Esophagus muscularis mucosa (tissue), 4 donors: ENCODE results near the gene ELOB. TPM values are rescaled to one million over a fixed set of nuclear protein-coding genes. Genes with fewer than 3 reads are reported as not detected.

Source experiments
- DNase-seq: peaks from one replicate; pipeline ENCODE4 v3.0.0-alpha.2; 2017; ENCODE audit errors: extremely low spot score
- H3K27ac ChIP-seq, 4 donors: fragments of 200-600 bp; sonication (generic); replicated peaks in 1 of 4; 1 replicate in 3 of 4; 2 replicates in 1 of 4; pipeline ENCODE4 v1.5.1; 2016 to 2019; ENCODE audit warnings: mild to moderate bottlenecking in 1 of 4
- H3K27me3 ChIP-seq, 4 donors: fragments of 200-600 bp; sonication (generic); one replicate each; pipeline versions ENCODE4 v1.5.1 to v1.6.0; 2016 to 2019
- H3K36me3 ChIP-seq, 4 donors: fragments of 200-600 bp; sonication (generic); one replicate each; pipeline ENCODE4 v1.5.1; 2016 to 2019
- H3K4me1 ChIP-seq, 4 donors: fragments of 200-600 bp; sonication (generic); one replicate each; pipeline ENCODE4 v1.5.1; 2016 to 2019
- H3K4me3 ChIP-seq, 4 donors: fragments of 200-600 bp; sonication (generic); 1 replicate in 2 of 4; 2 replicates in 2 of 4; pipeline ENCODE4 v1.5.1; 2016 to 2019; ENCODE audit warnings: mild to moderate bottlenecking in 4 of 4, moderate library complexity in 1 of 4
- H3K9me3 ChIP-seq, 4 donors: fragments of 200-600 bp; sonication (generic); 1 replicate in 3 of 4; 2 replicates in 1 of 4; pipeline ENCODE4 v1.5.1; 2016 to 2019
- CTCF ChIP-seq, 3 experiments: fragments of 200-600 bp in 2 of 3; fragments of 450-650 bp in 1 of 3; sonication (generic) in 2 of 3; IDR thresholded peaks; one replicate each; pipeline ENCODE4 v1.5.1; 2017 to 2019; ENCODE audit warnings: antibody characterized with exemption in 3 of 3, mild to moderate bottlenecking in 2 of 3, moderate library complexity in 1 of 3
- EP300 ChIP-seq: sonication (generic); formaldehyde crosslinking; IDR thresholded peaks from one replicate; pipeline ENCODE4 v1.6.1; 2017; ENCODE audit warnings: antibody characterized with exemption
- POLR2A ChIP-seq: fragments of 450-650 bp; IDR thresholded peaks from one replicate; pipeline ENCODE4 v1.6.1; 2017; ENCODE audit warnings: antibody characterized with exemption, moderate library complexity, mild to moderate bottlenecking, low read depth
- POLR2AphosphoS5 ChIP-seq, 2 donors: sonication (generic); formaldehyde crosslinking; IDR thresholded peaks; one replicate each; pipeline ENCODE4 v1.6.1; 2017; ENCODE audit warnings: antibody characterized with exemption in 2 of 2
- WGBS: methylation state at CpG from one replicate; pipeline ENCODE4 v1.1.5; 2018; 5-methylcytosine and 5-hydroxymethylcytosine counted together
- intact Hi-C: fragments of 100-400 bp; cut with DNase I; formaldehyde crosslinking; loops from one replicate; pipeline ENCODE4 v1.15.1; 2023
- total RNA-seq, 4 donors: library from RNA; depleted of rRNA; stranded (reverse); fragments of >200 nt; gene quantifications; one replicate each; pipeline versions ENCODE4 v1.1.0 to v1.2.1, GENCODE V29; 2016

Gene ELOB
- 100 to 1,000 TPM; 199 to 229 (median 213) TPM for total RNA-seq

- H3K4me1 ChIP-seq, result peaks cover 24 to 48% (median 45%) of the 10 kb centered on the region in 4 donors
- H3K4me3 ChIP-seq, result peak within 1 kb of the TSS; percentile 84 to 93 (median 88)
- no peaks in the 10 kb centered on the region for H3K27me3 ChIP-seq
- H3K27ac ChIP-seq, result peak within 1 kb of the TSS; percentile 98 to 100 (median 99)
- H3K36me3 ChIP-seq, result peaks cover 0 to 30% (median 27%) of the 10 kb centered on the region in 4 donors
- TF ChIP-seq POLR2AphosphoS5 (IDR thresholded peaks at IDR 0.05) (peak; percentile 81 to 92), CTCF (IDR thresholded peaks at IDR 0.05) (no peak)
- peak; percentile 97 for DNase-seq
- WGBS, result under 1% methylated on average over 33 of the region's 70 CpGs
- H3K9me3 ChIP-seq, result no peaks in the 10 kb centered on the region
- intact Hi-C loops, result loop anchor here (10.0 kb wide), 1 partner anchor 147 kb away; no protein-coding TSS in a partner anchor
Measured at GRCh38 chr16:2777231-2777902, at the start of gene ELOB. ELOB (minus strand) TSS chr16:2777280; CDS start chr16:2777239, 41 bp downstream.

GRCh38 chr16:2825906-2826305 is 48.8 kb upstream of the ELOB start:
- peaks cover 0 to 64% (median 0%) of the 10 kb centered on the region in 4 donors for H3K27me3 ChIP-seq
- no peak overlapping the region for H3K27ac ChIP-seq
- no peaks in the 10 kb centered on the region for H3K9me3 ChIP-seq
- no peak for TF ChIP-seq EP300
- no peak for TF ChIP-seq POLR2A
- TF ChIP-seq CTCF (IDR thresholded peaks at IDR 0.05), result no peak
- no peak for TF ChIP-seq POLR2AphosphoS5 (IDR thresholded peaks at IDR 0.05)
- peaks cover 0 to 8% (median 0%) of the 10 kb centered on the region in 4 donors for H3K4me1 ChIP-seq
- H3K4me3 ChIP-seq, result no peak overlapping the region
- intact Hi-C loops, result no loop called here
- 81% methylated on average over 11 of the region's 11 CpGs for WGBS
- no peak for DNase-seq
- H3K36me3 ChIP-seq, result no peaks in the 10 kb centered on the region

- WGBS, result 90% methylated on average over 19 of the region's 26 CpGs
- DNase-seq, result no peak
- intact Hi-C loops, result no loop called here
Measured at GRCh38 chr16:2825049-2825742, 48.1 kb upstream of the ELOB start.

GRCh38 chr16:2824626-2825025 is 47.5 kb upstream of the ELOB start:
- TF ChIP-seq POLR2AphosphoS5 (IDR thresholded peaks at IDR 0.05) (no peak), POLR2A (no peak), CTCF (IDR thresholded peaks at IDR 0.05) (no peak), EP300 (no peak)
- Histone ChIP-seq H3K27me3 (peaks cover 0 to 63% (median 0%) of the 10 kb centered on the region in 4 donors), H3K27ac (no peak overlapping the region), H3K9me3 (no peaks in the 10 kb centered on the region), H3K4me1 (peaks cover 0 to 1% (median 0%) of the 10 kb centered on the region in 4 donors), H3K36me3 (no peaks in the 10 kb centered on the region), H3K4me3 (no peak overlapping the region)
- WGBS, result 82% methylated on average over 10 of the region's 10 CpGs
- intact Hi-C loops, result no loop called here
- no peak for DNase-seq

More at GRCh38 chr16:2825049-2825742, 48.1 kb upstream of the ELOB start:
- no peak overlapping the region for H3K27ac ChIP-seq
- H3K36me3 ChIP-seq, result no peaks in the 10 kb centered on the region
- peaks cover 0 to 7% (median 0%) of the 10 kb centered on the region in 4 donors for H3K4me1 ChIP-seq
- H3K4me3 ChIP-seq, result no peak overlapping the region
- H3K9me3 ChIP-seq, result no peaks in the 10 kb centered on the region
- H3K27me3 ChIP-seq, result peaks cover 0 to 64% (median 0%) of the 10 kb centered on the region in 4 donors
- TF ChIP-seq POLR2A (no peak), EP300 (no peak)

- Histone ChIP-seq H3K36me3 (no peaks in the 10 kb centered on the region), H3K9me3 (no peaks in the 10 kb centered on the region), H3K27me3 (peaks cover 0 to 60% (median 0%) of the 10 kb centered on the region in 4 donors), H3K4me1 (no peaks in the 10 kb centered on the region), H3K4me3 (no peak overlapping the region), H3K27ac (no peak overlapping the region)
- no peak for DNase-seq
- WGBS, result 63% methylated on average over 4 of the region's 4 CpGs
- intact Hi-C loops, result no loop called here
- no peak for TF ChIP-seq POLR2A
- TF ChIP-seq EP300, result no peak
- TF ChIP-seq POLR2AphosphoS5 (IDR thresholded peaks at IDR 0.05), result no peak
- TF ChIP-seq CTCF (IDR thresholded peaks at IDR 0.05), result no peak
Measured at GRCh38 chr16:2822496-2822895, 45.4 kb upstream of the ELOB start.
